ENCODE results near the gene GALNS. TPM values are rescaled to one million over a fixed set of nuclear protein-coding genes. Genes with fewer than 3 reads are reported as not detected.

The GALNS gene
- total and polyA plus RNA-seq, 2 donors (not counting 1 experiment from before 2014, with no cell fraction given) = 45.5 to 68.4 TPM

DNA sequence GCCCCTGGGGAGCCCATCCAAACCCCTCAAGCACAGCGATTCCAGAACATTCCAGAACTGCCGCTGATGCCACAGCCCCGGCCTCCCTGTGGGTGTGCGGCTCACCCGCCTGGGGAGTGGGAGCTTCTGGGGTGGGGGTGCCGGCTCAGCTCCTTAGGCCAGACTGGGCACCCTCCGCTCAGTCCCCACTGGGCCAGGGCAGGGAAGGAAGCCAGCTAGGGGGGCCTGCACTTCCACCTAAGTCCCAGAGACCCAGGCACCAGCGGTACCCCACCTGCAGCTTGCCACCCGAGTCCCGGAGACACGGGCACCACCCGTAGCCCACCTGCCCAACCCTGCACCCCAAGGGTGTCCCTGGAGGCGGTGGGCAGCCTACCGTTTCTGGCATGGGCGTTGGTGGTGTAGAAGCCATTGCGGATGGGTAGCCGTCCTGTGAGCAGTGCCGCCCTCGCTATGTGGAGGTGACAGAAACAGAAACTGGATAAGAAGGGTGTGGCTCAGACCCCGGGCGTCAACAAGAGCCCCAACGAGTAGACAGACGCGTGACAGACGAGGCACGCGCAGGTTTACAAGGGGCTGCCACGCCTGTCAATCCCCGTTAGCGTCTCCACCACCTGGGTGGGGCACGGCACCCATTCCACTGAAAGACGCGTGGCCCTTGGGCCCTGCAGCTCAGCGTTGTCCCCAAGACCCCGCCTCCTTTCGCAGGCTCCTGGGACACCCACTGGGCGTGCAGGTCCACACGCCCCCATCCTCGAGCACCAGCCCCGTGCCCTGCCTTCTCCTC lies 15.0 kb downstream of the GALNS start:
- CTCF ChIA-PET = no interaction called here
- no peaks in the 10 kb centered on the region for H3K9me3 Mint-ChIP-seq (ENCODE audit: insufficient read depth)
- no peak overlapping the region for H3K4me2 ChIP-seq (replicated peaks; ENCODE audit: low read depth, low read length, poor library complexity, severe bottlenecking)
- WGBS (ENCODE audit: insufficient coverage) = 88% methylated on average over 35 of the region's 40 CpGs
- no peaks in the 10 kb centered on the region for H3K27me3 Mint-ChIP-seq
- H3K9ac ChIP-seq (ENCODE audit: low read length) = no peak overlapping the region
- H3K27me3 ChIP-seq (replicated peaks in 1 of 4; ENCODE audit: control extremely low read depth in 1 of 4, control insufficient read depth in 3 of 4, insufficient read depth in 4 of 4, low read length in 3 of 4) = no peaks in the 10 kb centered on the region
- H3K4me1 Mint-ChIP-seq = no peaks in the 10 kb centered on the region
- POLR2A ChIA-PET = no interaction called here
- no peaks in the 10 kb centered on the region for H3K4me1 ChIP-seq (ENCODE audit: control insufficient read depth in 2 of 2, insufficient read depth in 2 of 2, low read length in 2 of 2)
- ATAC-seq (ENCODE audit: low read depth) (peak; percentile 36), DNase-seq (no peak)
- no peak for TF ChIP-seq EZH2 (IDR thresholded peaks at IDR 0.05; ENCODE audit: borderline replicate concordance, insufficient read depth, low read depth, low read length, poor library complexity, severe bottlenecking)
- H3K36me3 ChIP-seq (replicated peaks in 1 of 2; ENCODE audit: control extremely low read depth in 1 of 2, control insufficient read depth in 1 of 2, extremely low read depth in 1 of 2, insufficient read depth in 2 of 2, low read length in 1 of 2) = peaks cover 0 to 14% of the 10 kb centered on the region in 2 experiments
- intact Hi-C loops (cut with micrococcal nuclease) = no loop called here
- no peak overlapping the region for H2AFZ ChIP-seq (ENCODE audit: insufficient read depth, low read depth, low read length, poor library complexity, severe bottlenecking)
- no peak overlapping the region for H3K27ac Mint-ChIP-seq
- no peak overlapping the region for H3K4me3 Mint-ChIP-seq
- H3K27ac ChIP-seq (ENCODE audit: low read length in 2 of 2) = no peak overlapping the region
- H3K4me3 ChIP-seq (ENCODE audit: control extremely low read depth in 1 of 5, extremely low read depth in 1 of 5, insufficient read depth in 1 of 5, low read depth in 2 of 5, low read length in 4 of 5) = no peak overlapping the region
- no peaks in the 10 kb centered on the region for H3K9me3 ChIP-seq (ENCODE audit: control extremely low read depth in 1 of 3, control insufficient read depth in 2 of 3, insufficient read depth in 1 of 3, low read length in 2 of 3)
- peaks cover 32% of the 10 kb centered on the region for H4K20me1 ChIP-seq (ENCODE audit: control insufficient read depth, insufficient read depth, low read length, poor library complexity, severe bottlenecking)
- H3K79me2 ChIP-seq (ENCODE audit: control insufficient read depth, insufficient read depth, low read length) = peaks cover 32% of the 10 kb centered on the region

- no peak overlapping the region for H3K4me3 Mint-ChIP-seq
- POLR2A ChIA-PET = no interaction called here
Observed at GRCh38 chr16:88840600-88841215, 16.0 kb downstream of the GALNS start.

More at GRCh38 chr16:88840600-88841215, 16.0 kb downstream of the GALNS start:
- WGBS (ENCODE audit: insufficient coverage) = 97% methylated on average over 30 of the region's 30 CpGs
- intact Hi-C loops (cut with micrococcal nuclease) = no loop called here
- no peaks in the 10 kb centered on the region for H3K4me1 ChIP-seq (ENCODE audit: control insufficient read depth in 2 of 2, insufficient read depth in 2 of 2, low read length in 2 of 2)
- H3K9me3 ChIP-seq (ENCODE audit: control extremely low read depth in 1 of 3, control insufficient read depth in 2 of 3, insufficient read depth in 1 of 3, low read length in 2 of 3) = no peaks in the 10 kb centered on the region
- H2AFZ ChIP-seq (ENCODE audit: insufficient read depth, low read depth, low read length, poor library complexity, severe bottlenecking) = no peak overlapping the region
- Mint-ChIP-seq H3K4me1 (no peaks in the 10 kb centered on the region), H3K27ac (no peak overlapping the region), H3K9me3 (ENCODE audit: insufficient read depth) (no peaks in the 10 kb centered on the region), H3K27me3 (no peaks in the 10 kb centered on the region)
- no peak overlapping the region for H3K4me2 ChIP-seq (replicated peaks; ENCODE audit: low read depth, low read length, poor library complexity, severe bottlenecking)
- CTCF ChIA-PET = no interaction called here
- peaks cover 22% of the 10 kb centered on the region for H3K79me2 ChIP-seq (ENCODE audit: control insufficient read depth, insufficient read depth, low read length)
- peaks cover 26% of the 10 kb centered on the region for H4K20me1 ChIP-seq (ENCODE audit: control insufficient read depth, insufficient read depth, low read length, poor library complexity, severe bottlenecking)
- H3K4me3 ChIP-seq (ENCODE audit: control extremely low read depth in 1 of 5, extremely low read depth in 1 of 5, insufficient read depth in 1 of 5, low read depth in 2 of 5, low read length in 4 of 5) = no peak overlapping the region
- no peak overlapping the region for H3K9ac ChIP-seq (ENCODE audit: low read length)
- no peak overlapping the region for H3K27ac ChIP-seq (ENCODE audit: low read length in 2 of 2)
- DNase-seq (no peak), ATAC-seq (ENCODE audit: low read depth) (no peak)
- TF ChIP-seq, protein P1, sequence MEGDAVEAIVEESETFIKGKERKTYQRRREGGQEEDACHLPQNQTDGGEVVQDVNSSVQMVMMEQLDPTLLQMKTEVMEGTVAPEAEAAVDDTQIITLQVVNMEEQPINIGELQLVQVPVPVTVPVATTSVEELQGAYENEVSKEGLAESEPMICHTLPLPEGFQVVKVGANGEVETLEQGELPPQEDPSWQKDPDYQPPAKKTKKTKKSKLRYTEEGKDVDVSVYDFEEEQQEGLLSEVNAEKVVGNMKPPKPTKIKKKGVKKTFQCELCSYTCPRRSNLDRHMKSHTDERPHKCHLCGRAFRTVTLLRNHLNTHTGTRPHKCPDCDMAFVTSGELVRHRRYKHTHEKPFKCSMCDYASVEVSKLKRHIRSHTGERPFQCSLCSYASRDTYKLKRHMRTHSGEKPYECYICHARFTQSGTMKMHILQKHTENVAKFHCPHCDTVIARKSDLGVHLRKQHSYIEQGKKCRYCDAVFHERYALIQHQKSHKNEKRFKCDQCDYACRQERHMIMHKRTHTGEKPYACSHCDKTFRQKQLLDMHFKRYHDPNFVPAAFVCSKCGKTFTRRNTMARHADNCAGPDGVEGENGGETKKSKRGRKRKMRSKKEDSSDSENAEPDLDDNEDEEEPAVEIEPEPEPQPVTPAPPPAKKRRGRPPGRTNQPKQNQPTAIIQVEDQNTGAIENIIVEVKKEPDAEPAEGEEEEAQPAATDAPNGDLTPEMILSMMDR (IDR thresholded peaks at IDR 0.05) = no peak
- TF ChIP-seq EZH2 (IDR thresholded peaks at IDR 0.05; ENCODE audit: borderline replicate concordance, insufficient read depth, low read depth, low read length, poor library complexity, severe bottlenecking) = no peak
- H3K27me3 ChIP-seq (replicated peaks in 1 of 4; ENCODE audit: control extremely low read depth in 1 of 4, control insufficient read depth in 3 of 4, insufficient read depth in 4 of 4, low read length in 3 of 4) = no peaks in the 10 kb centered on the region
- H3K36me3 ChIP-seq (replicated peaks in 1 of 2; ENCODE audit: control extremely low read depth in 1 of 2, control insufficient read depth in 1 of 2, extremely low read depth in 1 of 2, insufficient read depth in 2 of 2, low read length in 1 of 2) = peaks cover 0 to 14% of the 10 kb centered on the region in 2 experiments

All from B cell (primary cell).